HG03139 (cell line): ENCODE results near the gene SCD5.

Experiments
- ATAC-seq: cut with Tn5 transposase; IDR thresholded peaks from one replicate; pipeline ENCODE4 v1.9.1; 2021; ENCODE audit not compliant: unreplicated experiment

SCD5 gene

DNA sequence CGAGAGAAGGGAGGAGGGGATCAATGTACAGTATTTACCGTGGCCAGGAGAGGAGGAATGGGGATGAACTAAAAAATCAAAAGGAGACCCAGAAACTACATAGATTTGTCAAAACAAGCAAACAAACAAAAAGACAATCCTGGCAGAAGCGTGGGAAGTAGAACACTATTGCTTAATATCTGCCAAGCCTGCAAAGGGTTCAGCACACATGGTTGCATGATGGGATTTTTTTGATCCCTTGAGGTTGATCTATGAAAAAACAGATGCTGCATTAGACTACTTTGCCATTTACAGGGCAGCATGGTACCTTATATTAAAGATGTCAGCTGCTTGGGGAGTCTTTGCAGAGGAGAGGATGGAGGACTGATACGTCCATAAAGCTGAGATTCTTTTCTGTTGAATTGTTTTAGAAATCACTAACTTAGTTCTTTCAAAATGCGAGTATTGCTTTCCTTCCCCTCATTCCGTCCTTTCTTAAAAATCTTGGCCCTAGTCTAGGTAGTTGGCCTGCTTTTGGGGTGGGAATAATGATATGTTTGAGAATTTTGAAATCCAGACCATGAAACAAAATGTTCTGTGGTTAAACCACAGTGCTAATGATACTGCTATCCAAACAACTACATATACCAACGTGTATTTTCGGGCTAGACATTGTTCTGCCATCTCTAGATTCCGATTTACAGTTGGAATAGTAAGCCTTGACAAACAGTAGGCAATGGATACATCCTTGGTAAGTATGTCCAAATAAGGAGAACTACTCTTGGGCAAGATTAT, 197.2 kb downstream of the SCD5 start:
- ATAC-seq, result no peak

DNA sequence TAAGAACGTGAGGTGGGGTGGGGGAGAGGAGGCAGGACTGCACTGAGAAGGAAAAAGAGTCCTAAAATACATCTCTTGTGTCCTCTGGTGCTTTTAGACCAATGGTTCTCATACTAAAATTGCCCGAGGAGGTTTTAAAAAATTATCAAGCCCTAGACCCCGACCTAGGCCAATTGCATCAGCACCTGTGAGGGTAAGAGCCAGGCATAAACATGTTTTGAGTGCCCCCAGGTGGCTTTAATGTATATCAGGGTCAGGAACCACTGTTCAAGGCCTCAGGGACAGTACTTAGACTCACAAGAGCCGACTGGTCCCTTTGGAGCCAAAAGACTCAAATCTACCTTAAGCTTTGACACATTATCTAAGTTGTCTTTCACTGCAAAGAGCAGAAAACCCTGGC, 199.3 kb downstream of the SCD5 start:
- no peak for ATAC-seq

DNA sequence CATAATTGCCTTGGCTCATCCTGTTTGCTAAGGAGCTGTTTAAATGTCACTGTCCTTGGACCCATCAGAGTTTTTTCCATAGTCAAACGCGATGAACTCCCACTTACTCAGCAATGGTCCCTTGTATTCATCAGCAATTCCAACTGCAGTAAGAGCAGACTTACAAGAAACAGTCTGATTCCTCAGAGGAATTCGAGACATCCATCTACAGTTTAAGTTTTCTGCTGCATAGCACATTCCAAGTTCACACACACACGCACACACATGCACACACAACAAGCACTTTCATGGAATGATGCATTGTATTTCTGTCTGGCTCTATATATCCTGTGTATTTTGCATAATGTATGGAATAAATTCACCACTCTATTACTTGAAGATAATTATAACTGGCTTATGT, 204.1 kb downstream of the SCD5 start:
- ATAC-seq, result no peak

DNA sequence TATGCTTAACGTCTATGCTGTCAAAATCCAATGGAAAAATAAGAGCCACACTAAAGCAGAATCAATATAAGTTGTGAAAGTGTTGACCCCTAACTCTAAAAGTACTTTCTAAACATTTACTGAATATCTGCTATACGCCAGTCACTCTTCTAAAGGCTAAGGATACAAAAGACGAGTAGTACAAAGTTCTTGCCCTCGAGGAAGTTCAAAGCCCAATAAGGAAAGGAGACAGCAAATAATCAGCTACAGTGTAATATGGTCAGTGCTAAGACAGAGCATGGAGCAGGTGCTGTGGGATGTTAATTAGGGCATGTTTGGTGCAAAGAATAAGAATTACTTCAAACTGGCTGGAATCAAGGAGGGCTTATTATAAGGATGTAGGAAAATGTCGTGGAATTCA, 205.2 kb downstream of the SCD5 start:
- ATAC-seq, result no peak

DNA sequence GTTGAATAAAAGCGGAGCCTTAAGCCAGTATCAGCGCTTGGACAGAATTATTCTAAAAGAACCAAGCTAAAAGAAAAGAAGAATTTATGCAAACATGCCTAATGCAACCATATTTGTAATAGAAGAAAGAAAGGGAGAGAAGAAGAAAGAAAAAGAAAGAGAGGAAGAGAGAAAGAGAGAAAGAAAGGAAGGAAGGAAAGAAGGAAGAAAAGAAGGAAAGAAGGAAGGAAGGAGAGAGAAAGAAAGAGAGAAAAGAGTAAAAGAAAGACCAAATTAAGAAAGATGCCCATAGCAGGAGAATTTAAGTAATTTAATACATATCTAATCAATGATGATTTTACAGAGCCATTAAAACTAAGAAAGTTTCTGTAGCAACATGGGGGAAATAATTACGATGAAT, 206.0 kb downstream of the SCD5 start:
- no peak for ATAC-seq

DNA sequence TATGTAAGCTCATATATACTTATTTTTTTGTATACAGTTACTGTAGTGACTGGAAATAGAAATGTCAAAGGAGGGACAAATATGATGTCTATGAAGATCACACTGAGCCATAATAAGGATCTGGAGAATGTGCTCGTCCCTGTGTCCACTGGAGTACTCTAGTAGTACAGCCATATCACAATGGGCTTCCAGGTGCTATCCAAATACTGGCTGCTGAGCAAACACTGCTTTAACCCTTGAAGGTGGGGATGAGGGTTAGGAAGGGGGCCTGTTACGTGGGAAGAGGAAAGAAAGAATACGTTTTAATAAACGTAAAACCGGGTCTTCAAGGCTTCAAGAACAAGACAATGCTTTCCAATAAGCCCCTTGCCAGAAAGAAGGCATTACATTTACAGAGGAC, 207.0 kb downstream of the SCD5 start:
- ATAC-seq, result no peak

DNA sequence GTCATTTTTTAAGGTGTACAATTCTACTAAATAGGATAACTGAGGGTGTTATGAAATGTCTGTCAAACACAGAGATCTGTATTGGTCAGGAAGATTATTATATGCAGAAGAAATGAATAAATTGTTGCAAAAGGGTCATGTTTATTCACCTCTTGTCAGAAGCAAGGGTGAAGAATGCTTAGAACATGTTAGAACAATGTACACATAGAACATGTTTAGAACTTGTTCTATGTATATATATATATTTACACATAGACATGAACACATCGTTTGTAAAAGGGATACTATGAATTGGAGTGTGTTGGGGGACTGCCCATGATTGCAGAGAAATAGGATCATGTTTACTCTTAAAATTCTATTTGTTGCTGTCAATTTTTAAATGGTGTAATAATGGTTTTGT, 208.8 kb downstream of the SCD5 start:
- ATAC-seq, result no peak

DNA sequence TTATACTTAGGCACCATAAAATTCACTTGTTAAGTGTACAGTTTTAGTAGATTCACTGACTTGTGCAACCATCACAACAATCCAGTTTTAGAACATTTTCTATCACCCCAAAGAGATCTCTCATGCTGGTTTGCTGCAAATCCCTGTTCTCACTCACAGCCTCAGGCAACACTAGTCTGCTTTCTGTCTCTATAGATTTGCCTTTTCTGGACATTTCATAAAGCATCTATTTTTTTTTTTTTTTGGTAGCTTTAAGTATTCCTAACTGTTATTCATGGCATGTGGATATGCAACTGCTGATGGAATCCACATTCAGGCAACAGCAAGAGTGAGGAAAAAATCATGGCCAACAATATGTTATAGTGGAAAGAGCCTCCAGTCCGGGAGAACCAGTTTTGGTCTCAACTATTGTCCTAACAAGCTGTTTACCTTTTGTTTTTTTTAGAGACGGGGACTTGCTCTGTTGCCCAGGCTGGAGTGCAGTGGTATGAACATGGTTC, 209.8 kb downstream of the SCD5 start:
- no peak for ATAC-seq

DNA sequence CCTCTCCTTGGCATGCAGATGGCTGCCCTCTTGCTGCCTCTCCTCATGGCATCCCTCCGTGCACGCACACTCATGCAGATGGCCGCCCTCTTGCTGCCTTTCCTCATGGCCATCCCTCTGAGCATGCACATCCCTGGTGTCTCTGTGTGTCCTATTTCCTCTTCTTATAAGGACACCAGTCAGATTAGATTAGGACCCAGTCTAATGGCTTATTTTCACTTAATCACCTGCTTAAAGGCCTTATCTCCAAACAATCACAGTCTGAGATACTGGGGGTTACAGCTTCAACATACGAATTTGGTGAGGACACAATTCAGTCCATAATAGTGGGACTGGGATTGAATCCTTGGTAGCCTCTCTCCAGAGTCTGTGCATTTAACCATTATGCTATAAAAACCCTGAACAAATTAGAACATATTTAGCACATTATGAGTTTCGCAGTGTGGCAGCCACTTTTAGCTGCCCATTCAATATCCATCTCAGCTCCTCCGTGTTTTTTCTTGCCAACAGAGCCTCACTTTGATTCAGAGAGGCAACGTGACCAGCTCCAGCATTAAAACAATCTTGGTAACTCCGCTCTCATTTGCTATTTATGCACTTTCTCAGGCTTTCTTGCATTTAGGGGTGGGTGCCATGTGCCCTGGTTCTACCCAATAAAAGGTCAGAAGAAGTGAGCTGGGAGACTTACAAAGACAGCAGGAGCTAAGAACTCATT, 210.6 kb downstream of the SCD5 start:
- no peak for ATAC-seq

DNA sequence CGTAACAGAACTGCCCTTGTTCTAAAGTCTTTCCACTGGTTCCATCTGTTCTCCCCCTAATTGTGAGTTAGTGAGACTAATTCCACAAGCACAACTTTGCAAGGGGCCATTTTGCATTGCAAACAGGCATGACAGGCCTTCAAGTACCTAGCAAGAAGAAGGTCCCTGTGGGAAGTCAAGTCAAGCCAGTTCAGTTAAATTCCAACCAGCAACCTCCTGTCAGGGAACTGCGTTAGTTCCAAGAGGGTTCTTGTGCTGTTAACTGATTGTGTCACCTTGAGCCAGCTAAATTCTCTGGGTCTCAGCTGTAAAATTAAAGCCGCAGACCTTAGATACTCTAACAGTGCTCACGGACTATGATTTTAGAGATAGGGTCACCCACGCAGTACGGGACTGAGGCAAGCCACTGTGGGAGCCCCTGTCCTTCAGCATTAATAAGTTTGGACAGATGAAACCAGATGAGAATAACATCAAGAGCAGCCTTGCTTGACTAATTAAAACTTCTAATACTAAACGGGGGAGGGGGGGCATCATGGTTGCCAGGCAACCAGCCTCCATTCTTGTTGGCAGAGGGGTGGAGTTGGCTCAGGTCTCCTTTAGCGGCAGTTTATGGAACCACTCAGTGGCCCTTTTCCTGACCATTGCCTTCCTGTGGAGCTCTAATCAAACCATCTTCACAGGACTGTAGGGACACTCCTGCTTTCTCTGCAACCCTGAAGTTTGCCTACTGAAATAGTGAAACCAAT, 212.7 kb downstream of the SCD5 start:
- no peak for ATAC-seq

DNA sequence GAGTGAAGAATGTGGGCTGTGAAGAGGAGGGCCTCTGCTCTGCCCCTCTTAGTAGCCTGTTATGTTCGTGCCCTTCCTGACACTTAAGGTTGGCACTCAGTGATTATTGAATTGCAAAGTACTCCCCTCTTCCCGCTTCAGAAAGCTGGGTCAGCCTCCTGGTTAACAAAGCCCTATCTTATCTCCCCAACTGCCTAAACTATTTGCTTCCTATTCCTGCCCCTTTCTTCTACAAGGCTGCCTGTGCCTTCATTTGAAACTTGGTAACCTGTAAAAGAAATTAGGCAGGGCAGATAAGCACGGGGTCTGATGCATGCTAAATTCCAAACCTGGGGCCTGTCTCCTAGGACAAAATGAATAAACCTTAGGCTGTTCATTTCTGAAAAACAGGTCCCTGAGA, 213.7 kb downstream of the SCD5 start:
- no peak for ATAC-seq

DNA sequence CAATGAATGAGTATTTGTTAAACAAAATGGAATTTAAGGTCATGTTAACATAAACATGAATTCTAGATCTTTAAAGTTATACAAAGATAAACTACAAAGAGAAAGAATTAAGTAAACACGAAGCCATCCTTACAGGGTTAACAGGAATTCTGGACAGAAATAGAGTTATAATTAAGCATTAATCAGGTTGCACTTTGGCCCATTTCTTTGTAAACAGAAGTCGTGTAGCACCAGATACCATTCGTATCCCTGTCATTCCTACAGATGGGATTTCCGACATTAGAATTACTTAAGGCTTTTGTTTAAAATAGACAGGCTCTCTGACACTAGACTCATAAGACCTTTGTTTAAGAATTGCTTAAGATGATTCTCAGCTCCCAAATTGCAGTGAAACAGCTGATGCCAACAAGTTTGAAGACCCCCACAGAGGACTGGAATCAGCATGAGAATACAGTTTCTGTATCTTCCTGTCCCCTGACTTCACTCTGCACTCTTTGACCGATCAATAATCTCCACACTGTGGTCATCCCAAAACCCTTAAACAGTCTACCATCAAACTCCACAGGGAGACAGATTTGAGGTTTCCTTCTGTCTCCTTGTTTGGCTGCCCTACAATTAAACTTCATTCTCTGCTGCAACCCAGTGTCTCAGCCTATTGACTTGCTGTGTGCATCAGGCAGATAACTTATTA, 214.6 kb downstream of the SCD5 start:
- no peak for ATAC-seq

DNA sequence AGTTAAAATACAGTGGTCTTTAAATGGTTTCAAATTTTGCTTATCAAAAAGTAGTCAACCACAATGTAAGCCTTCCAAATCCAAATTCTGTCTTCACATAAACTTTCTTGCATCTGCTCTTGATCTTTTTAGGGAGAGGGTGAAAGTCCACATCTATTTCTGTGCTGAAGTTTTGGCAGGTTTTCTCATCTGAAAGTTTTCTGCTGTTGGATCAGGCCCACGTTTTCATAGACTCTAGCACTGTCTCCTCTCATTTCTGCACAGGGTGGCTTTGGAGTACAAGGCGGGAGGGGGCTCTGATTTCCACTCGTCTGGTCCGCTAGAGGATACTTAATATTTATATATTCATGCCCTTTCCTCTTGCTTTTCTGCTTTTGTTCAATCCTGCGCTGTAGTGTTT, 218.7 kb downstream of the SCD5 start:
- no peak for ATAC-seq
